ENCODE results near the gene RAB26.
"Not testable (repeated sequence)": the region's sequence is repeated elsewhere in the genome, so short reads cannot be mapped to it uniquely, and the experiment has no call there.

Gene RAB26

GRCh38 chr16:2117960-2118722 lies 30.3 kb upstream of the RAB26 start:
- not testable (repeated sequence) for DNase-seq

GRCh38 chr16:2121325-2121724 lies 27.1 kb upstream of the RAB26 start:
- not testable (repeated sequence) for DNase-seq

- DNase-seq = no peak
These were observed 26.6 kb upstream of the RAB26 start for GRCh38 chr16:2121853-2122252.

GRCh38 chr16:2122429-2122828 lies 26.0 kb upstream of the RAB26 start:
- no peak for DNase-seq

GRCh38 chr16:2122934-2123683 lies 25.3 kb upstream of the RAB26 start:
- DNase-seq = not testable (repeated sequence)

- DNase-seq = not testable (repeated sequence)
These were observed 24.6 kb upstream of the RAB26 start for GRCh38 chr16:2123706-2124376.

- not testable (repeated sequence) for DNase-seq
These were observed 24.1 kb upstream of the RAB26 start for GRCh38 chr16:2124377-2124693.

- DNase-seq = not testable (repeated sequence)
These were observed 23.6 kb upstream of the RAB26 start for GRCh38 chr16:2124694-2125444.

- not testable (repeated sequence) for DNase-seq
These were observed 22.8 kb upstream of the RAB26 start for GRCh38 chr16:2125609-2126008.

- not testable (repeated sequence) for DNase-seq
These were observed 22.2 kb upstream of the RAB26 start for GRCh38 chr16:2126161-2126743.

- DNase-seq = not testable (repeated sequence)
These were observed 21.4 kb upstream of the RAB26 start for GRCh38 chr16:2126928-2127556.

GRCh38 chr16:2127630-2128280 lies 20.7 kb upstream of the RAB26 start:
- DNase-seq = not testable (repeated sequence)

GRCh38 chr16:2129251-2129650 lies 19.2 kb upstream of the RAB26 start:
- not testable (repeated sequence) for DNase-seq

GRCh38 chr16:2129890-2130447 lies 18.5 kb upstream of the RAB26 start:
- not testable (repeated sequence) for DNase-seq

- not testable (repeated sequence) for DNase-seq
These were observed 14.6 kb upstream of the RAB26 start for GRCh38 chr16:2133797-2134196.

GRCh38 chr16:2135071-2135470 lies 13.4 kb upstream of the RAB26 start:
- DNase-seq = not testable (repeated sequence)

GRCh38 chr16:2135770-2136490 lies 12.5 kb upstream of the RAB26 start, which contains the start of gene PKD1:
Gene PKD1 (minus strand): TSS chr16:2135898. CDS start chr16:2135689, 209 bp downstream.
- not testable (repeated sequence) for DNase-seq

GRCh38 chr16:2142942-2143877 lies 5.2 kb upstream of the RAB26 start:
- DNase-seq = no peak

- DNase-seq = no peak
These were observed 4.4 kb upstream of the RAB26 start for GRCh38 chr16:2143878-2144485.

Data from NCI-H1048 (cell line).